D341Med (cell line): ENCODE results near the gene IZUMO4.
"Not testable (repeated sequence)": the region's sequence is repeated elsewhere in the genome, so short reads cannot be mapped to it uniquely, and the experiment has no call there.

Source experiments
- DNase-seq: peaks from one replicate; pipeline ENCODE4 v3.0.0; 2012; ENCODE audit warnings: low spot score

IZUMO4 gene

GRCh38 chr19:2081873-2082810 lies 14.6 kb upstream of the IZUMO4 start:
- no peak for DNase-seq

GRCh38 chr19:2083174-2083854 lies 13.4 kb upstream of the IZUMO4 start:
- no peak for DNase-seq

- no peak for DNase-seq
Measured at GRCh38 chr19:2084993-2085720, 11.6 kb upstream of the IZUMO4 start.

DNA sequence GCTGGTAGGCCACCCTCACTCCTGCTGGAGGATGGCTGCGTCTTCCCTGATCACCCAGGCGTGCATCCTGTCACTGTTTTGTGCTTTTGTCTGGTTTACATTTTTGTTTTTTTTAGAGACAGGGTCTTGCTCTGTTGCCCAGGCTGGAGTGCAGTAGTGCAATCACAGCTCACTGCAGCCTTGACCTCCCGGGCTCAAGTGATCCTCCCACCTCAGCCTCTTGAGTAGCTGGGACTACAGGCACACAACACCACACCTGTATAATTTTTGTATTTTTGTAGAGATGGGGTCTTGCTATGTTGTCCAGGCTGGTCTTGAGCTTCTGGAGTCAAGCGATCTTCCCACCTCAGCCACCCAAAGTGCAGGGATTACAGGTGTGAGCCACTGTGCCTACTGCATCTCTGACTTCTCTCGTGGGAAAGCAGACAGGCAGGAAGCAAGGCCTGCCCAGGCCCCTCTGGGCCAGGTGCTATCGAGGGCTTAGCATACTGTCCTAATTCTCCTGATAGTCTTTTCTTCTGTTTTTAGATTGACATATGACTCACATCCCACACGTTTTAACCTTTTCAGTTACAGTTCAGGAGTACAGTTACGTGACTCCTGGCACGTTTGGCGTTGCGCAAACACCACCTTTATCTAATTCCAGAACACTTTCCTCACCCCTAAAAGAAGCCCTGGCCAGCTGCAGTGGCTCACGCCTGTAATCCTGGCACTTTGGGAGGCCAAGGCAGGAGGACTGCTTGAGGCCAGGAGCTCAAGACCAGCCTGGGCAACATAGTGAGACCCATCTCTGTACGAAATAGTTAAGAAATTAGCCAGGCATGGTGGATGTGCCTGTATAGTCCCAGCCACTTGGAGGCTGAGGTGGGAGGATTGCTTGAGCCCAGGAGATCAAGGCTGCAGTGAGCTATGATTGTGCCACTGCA lies 9.8 kb upstream of the IZUMO4 start:
- DNase-seq, result not testable (repeated sequence)

- DNase-seq, result no peak
Measured at GRCh38 chr19:2087621-2088100, 9.1 kb upstream of the IZUMO4 start.

GRCh38 chr19:2089001-2089711 lies 7.6 kb upstream of the IZUMO4 start:
- no peak for DNase-seq

- no peak for DNase-seq
Measured at GRCh38 chr19:2089727-2090053, 7.0 kb upstream of the IZUMO4 start.

- DNase-seq, result not testable (repeated sequence)
Measured at GRCh38 chr19:2091926-2092525, 4.7 kb upstream of the IZUMO4 start.

DNA sequence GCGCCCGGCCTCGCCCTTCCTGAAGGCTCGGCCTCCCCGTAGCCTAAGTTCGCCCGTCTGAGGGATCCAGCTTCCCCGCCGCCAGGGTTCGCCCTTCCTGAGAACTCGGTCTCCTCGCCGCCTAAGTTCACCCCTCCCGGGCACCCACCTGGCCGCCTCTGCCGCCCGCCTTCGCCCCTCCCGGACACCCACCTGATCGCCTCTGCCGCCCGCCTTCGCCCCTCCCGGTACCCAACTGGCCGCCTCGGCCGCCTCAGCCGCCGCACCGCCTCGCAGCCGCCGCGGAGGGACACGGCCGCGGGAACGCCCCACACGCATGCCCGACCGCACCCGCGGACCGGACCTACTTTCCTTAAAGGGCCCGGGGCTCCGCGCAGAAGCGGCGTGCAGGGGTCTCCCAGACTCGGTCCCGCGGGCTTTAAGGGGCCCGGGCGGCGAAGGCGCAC lies 658 bp upstream of the IZUMO4 start, which contains the start of gene MOB3A:
Gene MOB3A (minus strand): TSS at position 293 of the 446 bp plus-strand sequence. CDS start 17,766 bp downstream, outside the sequence.
- no peak for DNase-seq

DNA sequence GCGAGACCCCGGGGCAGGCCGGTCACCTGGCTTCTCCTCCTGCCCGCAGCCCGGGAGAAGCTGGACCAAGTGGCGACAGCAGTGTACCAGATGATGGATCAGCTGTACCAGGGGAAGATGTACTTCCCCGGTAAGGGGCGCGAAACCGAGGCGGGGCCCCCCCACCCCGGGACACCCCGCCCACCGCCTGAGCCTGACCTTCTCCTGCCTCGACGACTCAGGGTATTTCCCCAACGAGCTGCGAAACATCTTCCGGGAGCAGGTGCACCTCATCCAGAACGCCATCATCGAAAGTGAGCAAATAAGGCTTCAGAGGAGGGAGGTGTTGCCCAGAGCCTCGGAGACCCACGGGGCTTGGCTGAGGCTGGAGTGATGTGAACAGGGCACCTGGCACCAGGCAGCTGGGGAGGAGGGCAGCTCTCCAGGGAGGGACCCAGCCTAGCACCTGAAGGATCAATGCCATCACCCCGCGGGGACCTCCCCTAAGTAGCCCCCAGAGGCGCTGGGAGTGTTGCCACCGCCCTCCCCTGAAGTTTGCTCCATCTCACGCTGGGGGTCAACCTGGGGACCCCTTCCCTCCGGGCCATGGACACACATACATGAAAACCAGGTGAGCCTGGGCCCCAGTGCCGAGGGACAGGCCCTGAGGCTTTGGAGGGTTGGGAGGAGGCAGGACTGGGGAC lies 629 bp downstream of the IZUMO4 start:
- DNase-seq, result no peak

DNA sequence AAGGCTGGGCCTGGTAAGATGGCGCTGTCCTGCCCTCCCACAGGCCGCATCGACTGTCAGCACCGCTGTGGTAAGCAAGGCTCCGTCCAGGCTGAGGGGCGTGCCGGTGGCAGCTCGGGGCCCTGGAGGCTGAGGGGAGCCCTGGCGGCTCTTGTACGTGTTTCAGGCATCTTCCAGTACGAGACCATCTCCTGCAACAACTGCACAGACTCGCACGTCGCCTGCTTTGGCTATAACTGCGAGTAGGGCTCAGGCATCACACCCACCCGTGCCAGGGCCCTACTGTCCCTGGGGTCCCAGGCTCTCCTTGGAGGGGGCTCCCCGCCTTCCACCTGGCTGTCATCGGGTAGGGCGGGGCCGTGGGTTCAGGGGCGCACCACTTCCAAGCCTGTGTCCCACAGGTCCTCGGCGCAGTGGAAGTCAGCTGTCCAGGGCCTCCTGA lies 1.2 kb downstream of the IZUMO4 start:
- DNase-seq, result no peak

DNA sequence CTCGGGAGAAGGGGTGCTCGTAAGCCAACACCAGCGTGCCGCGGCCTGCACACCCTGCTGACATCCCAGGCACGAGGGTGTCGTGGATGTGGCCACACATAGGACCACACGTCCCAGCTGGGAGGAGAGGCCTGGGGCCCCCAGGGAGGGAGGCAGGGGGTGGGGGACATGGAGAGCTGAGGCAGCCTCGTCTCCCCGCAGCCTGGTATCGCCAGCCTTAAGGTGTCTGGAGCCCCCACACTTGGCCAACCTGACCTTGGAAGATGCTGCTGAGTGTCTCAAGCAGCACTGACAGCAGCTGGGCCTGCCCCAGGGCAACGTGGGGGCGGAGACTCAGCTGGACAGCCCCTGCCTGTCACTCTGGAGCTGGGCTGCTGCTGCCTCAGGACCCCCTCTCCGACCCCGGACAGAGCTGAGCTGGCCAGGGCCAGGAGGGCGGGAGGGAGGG lies 2.4 kb downstream of the IZUMO4 start:
- DNase-seq, result no peak

DNA sequence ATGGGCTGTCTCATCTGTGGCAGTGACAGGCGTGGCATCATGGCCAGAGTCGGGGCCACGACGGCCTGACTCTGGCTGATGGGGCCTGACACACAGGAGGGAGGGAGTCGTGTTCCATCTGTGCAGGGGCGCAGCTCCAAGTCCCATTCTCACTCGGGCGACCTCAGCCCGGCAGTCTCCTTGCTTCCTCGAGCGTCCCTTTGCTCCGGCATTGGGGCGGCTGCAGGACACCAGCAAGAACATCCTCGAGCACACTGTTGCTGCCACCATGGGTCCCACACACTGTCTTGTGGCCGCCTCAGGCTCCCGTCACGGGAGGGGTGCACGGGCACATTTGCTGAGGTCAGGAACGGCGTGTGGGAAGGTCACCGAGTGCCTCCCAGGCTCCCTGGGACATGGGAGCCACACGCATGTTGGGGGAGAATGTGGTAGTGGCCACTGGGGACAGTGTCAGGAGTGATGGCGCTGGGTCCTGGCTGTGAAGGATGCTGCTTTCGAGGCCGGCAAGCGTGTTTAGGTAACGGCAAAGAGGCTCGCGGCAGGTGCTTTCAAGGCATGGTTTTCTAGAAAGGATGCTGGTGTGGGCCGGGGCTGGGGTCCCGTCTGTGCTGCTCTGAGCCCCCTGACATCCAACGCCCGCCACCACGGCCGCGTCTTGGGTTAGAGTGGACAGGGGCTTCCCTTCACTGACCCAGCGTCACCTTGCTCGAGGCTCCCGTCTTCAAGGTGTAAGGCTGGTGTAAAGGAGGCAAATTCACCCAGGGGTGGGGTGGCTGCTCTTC lies 3.4 kb downstream of the IZUMO4 start:
- DNase-seq, result no peak

GRCh38 chr19:2100719-2101061 lies 4.0 kb downstream of the IZUMO4 start:
- no peak for DNase-seq

GRCh38 chr19:2101417-2102335 lies 5.0 kb downstream of the IZUMO4 start:
- DNase-seq, result no peak

GRCh38 chr19:2103045-2103707 lies 6.5 kb downstream of the IZUMO4 start:
- DNase-seq, result no peak
